NT2/D1 (cell line): ENCODE measurements around the gene STAMBP.
"Not testable (repeated sequence)": the region's sequence is repeated elsewhere in the genome, so short reads cannot be mapped to it uniquely, and the experiment has no call there.

Experiments used
- SUZ12 ChIP-seq: IDR thresholded peaks from 2 replicates; pipeline ENCODE4 v1.6.1; 2011; ENCODE audit not compliant: insufficient read length, insufficient read depth; ENCODE audit errors: extremely low read depth
- YY1 ChIP-seq: IDR thresholded peaks from 2 replicates; pipeline ENCODE4 v1.6.1; 2011; ENCODE audit not compliant: insufficient read length, insufficient read depth
- ZNF274 ChIP-seq: IDR thresholded peaks from 2 replicates; pipeline ENCODE4 v1.6.1; 2011; ENCODE audit warnings: mild to moderate bottlenecking, low read depth, low read length

DNA sequence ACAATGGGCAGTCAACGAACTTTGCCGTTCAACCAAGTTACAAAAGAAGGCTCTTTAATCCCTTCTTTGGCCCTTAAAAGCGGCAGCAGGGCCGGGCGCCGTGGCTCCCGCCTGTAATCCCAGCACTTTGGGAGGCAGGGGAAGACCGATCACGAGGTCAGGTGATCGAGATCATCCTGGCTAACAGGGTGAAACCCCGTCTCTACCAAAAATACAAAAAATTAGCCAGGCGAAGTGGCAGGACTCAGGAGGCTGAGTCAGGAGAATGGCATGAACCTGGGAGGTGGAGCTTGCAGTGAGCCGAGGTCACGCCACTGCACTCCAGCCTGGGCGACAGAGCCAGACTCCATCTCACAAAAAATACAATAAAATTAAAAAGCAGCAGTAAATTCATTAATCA, 45.4 kb upstream of the STAMBP start:
- TF ChIP-seq YY1, ZNF274, SUZ12: not testable (repeated sequence)
